GM18867 (cell line): ENCODE results near the gene MOB3A.

Experiments
- ATAC-seq: cut with Tn5 transposase; IDR thresholded peaks from one replicate; pipeline ENCODE4 v1.9.1; 2021; ENCODE audit warnings: mild to moderate bottlenecking, moderate library complexity; ENCODE audit not compliant: unreplicated experiment

MOB3A gene

GRCh38 chr19:2083174-2083854 lies 12.8 kb downstream of the MOB3A start:
- no peak for ATAC-seq

GRCh38 chr19:2081873-2082810 lies 14.0 kb downstream of the MOB3A start:
- ATAC-seq: no peak

- ATAC-seq: no peak
These were observed 15.7 kb downstream of the MOB3A start for GRCh38 chr19:2080336-2080988.

- no peak for ATAC-seq
These were observed 16.2 kb downstream of the MOB3A start for GRCh38 chr19:2079865-2080301.

GRCh38 chr19:2079076-2079864 lies 16.9 kb downstream of the MOB3A start:
- no peak for ATAC-seq

- ATAC-seq: no peak
These were observed 18.1 kb downstream of the MOB3A start for GRCh38 chr19:2077833-2078619.

GRCh38 chr19:2077398-2077797 lies 18.7 kb downstream of the MOB3A start:
- ATAC-seq: no peak

GRCh38 chr19:2076526-2076944 lies 19.6 kb downstream of the MOB3A start:
- no peak for ATAC-seq

GRCh38 chr19:2072757-2073551 lies 23.2 kb downstream of the MOB3A start:
- no peak for ATAC-seq

- no peak for ATAC-seq
These were observed 25.0 kb downstream of the MOB3A start for GRCh38 chr19:2070986-2071673.

GRCh38 chr19:2070436-2070827 lies 25.7 kb downstream of the MOB3A start:
- ATAC-seq: no peak

GRCh38 chr19:2064788-2065524 lies 31.2 kb downstream of the MOB3A start:
- ATAC-seq: no peak

GRCh38 chr19:2064395-2064787 lies 31.7 kb downstream of the MOB3A start:
- ATAC-seq: no peak

- ATAC-seq: no peak
These were observed 32.3 kb downstream of the MOB3A start for GRCh38 chr19:2063824-2064223.

GRCh38 chr19:2062770-2063169 lies 33.4 kb downstream of the MOB3A start:
- ATAC-seq: no peak

GRCh38 chr19:2062389-2062729 lies 33.8 kb downstream of the MOB3A start:
- ATAC-seq: no peak

- peak; percentile 71 for ATAC-seq
These were observed 34.4 kb downstream of the MOB3A start for GRCh38 chr19:2061495-2062388.
